IMR-90 (cell line): ENCODE results near the gene ANXA7. TPM values are rescaled to one million over a fixed set of nuclear protein-coding genes. Genes with fewer than 3 reads are reported as not detected.

Experiments used
- ATAC-seq: fragments of 200-7000 bp; cut with Tn5 transposase; 2 replicates; pipeline ENCODE4 v1.9.1; 2020; ENCODE audit warnings: low read depth, mild to moderate bottlenecking, moderate library complexity
- BruUV-seq: library from RNA; stranded (reverse); fragments of 400-500 nt; replicated peaks from 2 replicates; lab custom pipeline; 2021; lab: Mats Ljungman, UMichigan
- CTCF ChIA-PET: fragments of 300-600 bp; formaldehyde crosslinking; extraction: SDS; loops from one replicate; lab custom pipeline; 2021; ENCODE audit warnings: antibody characterized with exemption; lab: Yijun Ruan, JAX
- POLR2A ChIA-PET: fragments of 300-600 bp; sonication (Branson Sonifier 250); formaldehyde crosslinking; loops from one replicate; lab custom pipeline; 2022; ENCODE audit warnings: antibody characterized with exemption; ENCODE audit not compliant: unreplicated experiment; lab: Charles Lee
- DNase-seq: peaks from one replicate; pipeline ENCODE4 v3.0.0; 2013
- H2AFZ ChIP-seq: replicated peaks from 2 replicates; pipeline ENCODE3; 2013; ENCODE audit warnings: low read length, mild to moderate bottlenecking; ENCODE audit not compliant: poor library complexity
- H2AK5ac ChIP-seq: 2 replicates; pipeline ENCODE4 v1.6.1; 2013; ENCODE audit warnings: low read depth, low read length, inconsistent platforms
- H2AK9ac ChIP-seq: replicated peaks from 2 replicates; pipeline ENCODE3; 2013; ENCODE audit warnings: mild to moderate bottlenecking, low read depth, low read length, moderate library complexity; ENCODE audit not compliant: poor library complexity
- H2BK120ac ChIP-seq: 2 replicates; pipeline ENCODE4 v1.6.1; 2013; ENCODE audit warnings: low read depth, low read length, inconsistent platforms
- H2BK15ac ChIP-seq: 3 replicates; pipeline ENCODE4 v1.6.1; 2013; ENCODE audit warnings: low read depth, low read length, inconsistent platforms
- H2BK20ac ChIP-seq: 2 replicates; pipeline ENCODE4 v1.6.1; 2013; ENCODE audit warnings: low read depth, mild to moderate bottlenecking, inconsistent platforms, low read length, moderate library complexity
- H2BK5ac ChIP-seq: 2 replicates; pipeline ENCODE4 v1.6.1; 2013; ENCODE audit warnings: mild to moderate bottlenecking, low read depth, low read length, inconsistent platforms; ENCODE audit not compliant: poor library complexity, severe bottlenecking
- H3K14ac ChIP-seq: replicated peaks from 2 replicates; pipeline ENCODE4 v1.6.1; 2013; ENCODE audit warnings: low read depth, low read length, inconsistent platforms
- H3K18ac ChIP-seq: 2 replicates; pipeline ENCODE4 v1.6.1; 2013; ENCODE audit warnings: low read depth, low read length, control low read depth
- H3K23ac ChIP-seq: 2 replicates; pipeline ENCODE4 v1.6.1; 2013; ENCODE audit warnings: low read depth, low read length, inconsistent platforms
- H3K27ac ChIP-seq: 2 replicates; pipeline ENCODE4 v1.5.1; 2013; ENCODE audit warnings: mild to moderate bottlenecking, control low read depth, low read length; ENCODE audit not compliant: insufficient read depth
- H3K27me3 ChIP-seq: 2 replicates; pipeline ENCODE4 v1.6.1; 2013; ENCODE audit warnings: low read length; ENCODE audit not compliant: control insufficient read depth, insufficient read depth
- H3K36me3 ChIP-seq: 2 replicates; pipeline ENCODE4 v1.6.1; 2013; ENCODE audit warnings: low read length, mixed read lengths; ENCODE audit not compliant: control insufficient read depth, insufficient read depth
- H3K4ac ChIP-seq: 2 replicates; pipeline ENCODE4 v1.6.1; 2013; ENCODE audit warnings: low read depth, low read length, inconsistent platforms
- H3K4me1 ChIP-seq: 2 replicates; pipeline ENCODE4 v1.6.1; 2013; ENCODE audit warnings: low read length, mixed read lengths; ENCODE audit not compliant: control insufficient read depth, insufficient read depth
- H3K4me2 ChIP-seq: 2 replicates; pipeline ENCODE4 v1.6.1; 2013; ENCODE audit warnings: low read depth, mild to moderate bottlenecking, control low read depth, low read length, moderate library complexity
- H3K4me3 ChIP-seq: 2 replicates; pipeline ENCODE4 v1.5.1; 2013; ENCODE audit warnings: low read depth, mild to moderate bottlenecking, control low read depth, low read length, moderate library complexity; ENCODE audit not compliant: insufficient read depth
- H3K56ac ChIP-seq: 2 replicates; pipeline ENCODE4 v1.6.1; 2013; ENCODE audit warnings: low read length, inconsistent platforms; ENCODE audit not compliant: insufficient read depth; ENCODE audit errors: extremely low read depth
- H3K79me1 ChIP-seq, 2 experiments: 2 replicates each; pipeline ENCODE4 v1.6.1; 2013; ENCODE audit warnings: low read length in 2 of 2, inconsistent platforms in 1 of 2, low read depth in 1 of 2
- H3K9ac ChIP-seq: 2 replicates; pipeline ENCODE4 v1.6.1; 2013; ENCODE audit warnings: low read depth, low read length, control low read depth
- H3K9me1 ChIP-seq: 2 replicates; pipeline ENCODE4 v1.6.1; 2013; ENCODE audit warnings: low read length, inconsistent platforms; ENCODE audit not compliant: insufficient read depth
- H3K9me3 ChIP-seq: 2 replicates; pipeline ENCODE4 v1.6.1; 2013; ENCODE audit warnings: low read length; ENCODE audit not compliant: control insufficient read depth, insufficient read depth
- H4K20me1 ChIP-seq: 2 replicates; pipeline ENCODE4 v1.6.1; 2013; ENCODE audit warnings: low read length, inconsistent platforms; ENCODE audit not compliant: insufficient read depth
- H4K5ac ChIP-seq: 2 replicates; pipeline ENCODE4 v1.6.1; 2013; ENCODE audit warnings: mild to moderate bottlenecking, low read depth, low read length, control low read depth
- H4K8ac ChIP-seq, 2 experiments: 2 replicates each; pipeline ENCODE4 v1.6.1; 2013; ENCODE audit warnings: low read depth in 2 of 2, low read length in 2 of 2, control low read depth in 1 of 2, inconsistent platforms in 1 of 2
- H4K91ac ChIP-seq: 2 replicates; pipeline ENCODE4 v1.6.1; 2013; ENCODE audit warnings: low read depth, low read length, inconsistent platforms; ENCODE audit not compliant: insufficient read depth
- CEBPB ChIP-seq: IDR thresholded peaks from 2 replicates; pipeline ENCODE4 v1.6.1; 2012; ENCODE audit warnings: low read depth, low read length, improper control_type of control experiment
- CHD1 ChIP-seq: IDR thresholded peaks from 2 replicates; pipeline ENCODE4 v1.6.1; 2012; ENCODE audit warnings: low read depth, low read length, improper control_type of control experiment
- MAFK ChIP-seq: IDR thresholded peaks from 2 replicates; pipeline ENCODE4 v1.6.1; 2012; ENCODE audit warnings: low read depth, low read length, improper control_type of control experiment
- MAZ ChIP-seq: IDR thresholded peaks from 2 replicates; pipeline ENCODE4 v1.6.1; 2012; ENCODE audit warnings: low read depth, mild to moderate bottlenecking, low read length, improper control_type of control experiment, moderate library complexity, borderline replicate concordance
- POLR2A ChIP-seq: IDR thresholded peaks from 2 replicates; pipeline ENCODE4 v1.6.1; 2012; ENCODE audit warnings: mild to moderate bottlenecking, low read depth, low read length
- RAD21 ChIP-seq: IDR thresholded peaks from 2 replicates; pipeline ENCODE4 v1.6.1; 2012; ENCODE audit warnings: low read length, improper control_type of control experiment
- RCOR1 ChIP-seq: IDR thresholded peaks from 2 replicates; pipeline ENCODE4 v1.6.1; 2012; ENCODE audit warnings: mild to moderate bottlenecking, low read length, improper control_type of control experiment; ENCODE audit not compliant: insufficient replicate concordance
- RFX5 ChIP-seq: IDR thresholded peaks from 2 replicates; pipeline ENCODE4 v1.8.0; 2012; ENCODE audit warnings: low read depth, mild to moderate bottlenecking, low read length, moderate library complexity
- SMC3 ChIP-seq: fragments of 150-350 bp; IDR thresholded peaks from 2 replicates; pipeline ENCODE4 v1.6.1; 2016; ENCODE audit warnings: low read depth, mild to moderate bottlenecking, antibody characterized with exemption, low read length, moderate library complexity
- WGBS, 2 experiments: methylation state at CpG; one replicate each; pipeline versions ENCODE4 v1.1.5 to v1.1.7; 2013; ENCODE audit warnings: missing lambda C conversion rate in 2 of 2; ENCODE audit not compliant: insufficient read length in 1 of 2; ENCODE audit errors: extremely low coverage in 2 of 2; 5-methylcytosine and 5-hydroxymethylcytosine counted together
- dilution Hi-C: fragments of 300-500 bp; cut with HindIII; formaldehyde crosslinking; loops from one replicate; pipeline ENCODE4 v1.14.3; 2018; ENCODE audit warnings: low sequenced_read_pairs; ENCODE audit not compliant: unreplicated experiment
- in situ Hi-C: fragments of 300-500 bp; cut with MboI; formaldehyde crosslinking; loops from 3 replicates; pipeline ENCODE4 v1.14.3; 2019; ENCODE audit warnings: low sequenced_read_pairs, inconsistent platforms, mixed read lengths
- intact Hi-C: fragments of 100-400 bp; cut with micrococcal nuclease; formaldehyde crosslinking; loops from 2 replicates; pipeline ENCODE4 v1.10.0; 2022
- polyA plus RNA-seq, 3 experiments: library from polyadenylated mRNA; depleted of rRNA; stranded (reverse); fragments of >200 nt; gene quantifications; 2 replicates each; pipeline ENCODE4 v1.2.3, GENCODE V29; 2012; ENCODE audit warnings: low replicate concordance in 1 of 3
- total RNA-seq: library from RNA; depleted of rRNA; stranded (reverse); fragments of >200 nt; gene quantifications from 2 replicates; pipeline ENCODE4 v1.2.3, GENCODE V29; 2012
- TF ChIP-seq, protein P1 (sequence below): fragments of 150-350 bp; IDR thresholded peaks from 2 replicates; pipeline ENCODE4 v1.6.1; 2017; ENCODE audit warnings: mild to moderate bottlenecking, antibody characterized with exemption, low read length, low read depth
- TF ChIP-seq, protein P2 (sequence below): fragments of 150-350 bp; IDR thresholded peaks from 2 replicates; pipeline ENCODE4 v1.6.1; 2016; ENCODE audit warnings: low read depth, mild to moderate bottlenecking, low read length, moderate library complexity, borderline replicate concordance

ANXA7 gene
- total and polyA plus RNA-seq, 2 of the 4 experiments (the other 2 are of a cell fraction), result 77.4 to 120 TPM

DNA sequence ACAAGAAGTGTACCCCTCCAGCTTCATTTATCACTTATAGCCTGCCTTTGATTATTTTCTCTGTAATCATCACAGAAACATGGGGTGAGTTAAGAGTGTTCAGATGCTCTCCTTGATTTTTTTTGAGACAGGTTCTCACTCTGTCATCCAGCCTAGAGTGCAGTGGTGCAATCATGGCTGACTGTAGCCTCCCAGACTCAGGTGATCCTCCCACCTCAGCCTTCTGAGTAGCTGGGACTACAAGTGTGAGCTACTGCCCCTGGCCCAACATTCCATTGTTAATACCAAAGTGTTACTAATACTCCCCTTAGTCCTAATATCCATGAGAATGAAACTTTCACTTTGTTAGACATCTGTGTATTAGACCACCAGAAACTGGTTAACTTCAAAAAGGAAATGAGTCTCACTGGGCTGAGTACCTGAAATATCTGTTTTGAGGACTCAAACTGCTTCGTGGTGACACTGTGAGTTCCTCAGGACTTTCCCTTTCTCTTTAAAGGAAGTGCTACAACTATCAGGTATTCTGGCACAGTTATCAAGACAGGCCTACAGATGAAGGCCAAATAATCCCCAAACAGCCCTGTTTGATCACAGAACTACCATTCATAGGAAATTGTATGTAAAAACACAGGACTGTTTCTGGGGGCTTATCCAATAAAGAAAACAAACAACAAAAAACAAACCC is 34.7 kb downstream of the ANXA7 start:
- in situ Hi-C loops, result no loop called here
- POLR2A ChIA-PET, result no interaction called here
- no CpG with 5 or more reads among the region's 1 CpG for WGBS, 2 experiments

More for the DNA sequence above, 34.7 kb downstream of the ANXA7 start:
- no peak overlapping the region for H2BK120ac ChIP-seq
- H2BK20ac ChIP-seq, result no peak overlapping the region
- H3K27me3 ChIP-seq, result no peaks in the 10 kb centered on the region
- no TSS peak for BruUV-seq
- no peak overlapping the region for H3K4me2 ChIP-seq
- H3K4ac ChIP-seq, result no peak overlapping the region
- H3K9ac ChIP-seq, result no peak overlapping the region
- H2AK5ac ChIP-seq, result no peak overlapping the region
- intact Hi-C loops (no loop called here), dilution Hi-C loops (no loop called here)
- no peak overlapping the region for H2AFZ ChIP-seq
- no peak overlapping the region for H4K8ac ChIP-seq
- H2BK5ac ChIP-seq, result no peak overlapping the region
- no peaks in the 10 kb centered on the region for H4K20me1 ChIP-seq
- no peak overlapping the region for H2AK9ac ChIP-seq
- TF ChIP-seq POLR2A (no peak), CEBPB (no peak), MAZ (no peak), RFX5 (no peak), RCOR1 (no peak), CHD1 (no peak), RAD21 (no peak), MAFK (no peak), SMC3 (no peak)
- TF ChIP-seq, protein P1, sequence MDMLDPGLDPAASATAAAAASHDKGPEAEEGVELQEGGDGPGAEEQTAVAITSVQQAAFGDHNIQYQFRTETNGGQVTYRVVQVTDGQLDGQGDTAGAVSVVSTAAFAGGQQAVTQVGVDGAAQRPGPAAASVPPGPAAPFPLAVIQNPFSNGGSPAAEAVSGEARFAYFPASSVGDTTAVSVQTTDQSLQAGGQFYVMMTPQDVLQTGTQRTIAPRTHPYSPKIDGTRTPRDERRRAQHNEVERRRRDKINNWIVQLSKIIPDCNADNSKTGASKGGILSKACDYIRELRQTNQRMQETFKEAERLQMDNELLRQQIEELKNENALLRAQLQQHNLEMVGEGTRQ, result no peak
- TF ChIP-seq, protein P2, sequence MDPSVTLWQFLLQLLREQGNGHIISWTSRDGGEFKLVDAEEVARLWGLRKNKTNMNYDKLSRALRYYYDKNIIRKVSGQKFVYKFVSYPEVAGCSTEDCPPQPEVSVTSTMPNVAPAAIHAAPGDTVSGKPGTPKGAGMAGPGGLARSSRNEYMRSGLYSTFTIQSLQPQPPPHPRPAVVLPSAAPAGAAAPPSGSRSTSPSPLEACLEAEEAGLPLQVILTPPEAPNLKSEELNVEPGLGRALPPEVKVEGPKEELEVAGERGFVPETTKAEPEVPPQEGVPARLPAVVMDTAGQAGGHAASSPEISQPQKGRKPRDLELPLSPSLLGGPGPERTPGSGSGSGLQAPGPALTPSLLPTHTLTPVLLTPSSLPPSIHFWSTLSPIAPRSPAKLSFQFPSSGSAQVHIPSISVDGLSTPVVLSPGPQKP, result no peak
- DNase-seq (no peak), ATAC-seq (no peak)
- no peak overlapping the region for H3K23ac ChIP-seq
- H3K36me3 ChIP-seq, result peaks cover 30% of the 10 kb centered on the region
- CTCF ChIA-PET, result no interaction called here
- no peak overlapping the region for H4K91ac ChIP-seq
- no peaks in the 10 kb centered on the region for H3K9me3 ChIP-seq
- H3K9me1 ChIP-seq, result no peaks in the 10 kb centered on the region
- H3K4me3 ChIP-seq, result no peak overlapping the region
- no peak overlapping the region for H3K27ac ChIP-seq
- no peak overlapping the region for H3K14ac ChIP-seq
- H3K18ac ChIP-seq, result no peak overlapping the region
- no peak overlapping the region for H2BK15ac ChIP-seq
- H3K79me1 ChIP-seq, result 0 out of 4 replicates have a peak, but pooled peaks cover 0 to 3% of the 10 kb centered on the region in 2 experiments
- no peak overlapping the region for H3K56ac ChIP-seq
- H4K5ac ChIP-seq, result no peak overlapping the region
- H3K4me1 ChIP-seq, result no peaks in the 10 kb centered on the region
